ENCODE data around the gene PCDH9. TPM values are rescaled to one million over a fixed set of nuclear protein-coding genes. Genes with fewer than 3 reads are reported as not detected.

PCDH9 gene
- total and polyA plus RNA-seq, 2 of the 4 experiments (the other 2 are of a cell fraction), result 2.2 to 10.2 TPM

- in situ Hi-C loops (cut with MboI; ENCODE audit: low sequenced_read_pairs), result no loop called here
- TF ChIP-seq SMC3 (IDR thresholded peaks at IDR 0.05; ENCODE audit: low read depth, low read length) (no peak), FOS (IDR thresholded peaks at IDR 0.05; ENCODE audit: low read depth, low read length) (no peak), MAZ (IDR thresholded peaks at IDR 0.05; ENCODE audit: borderline replicate concordance, low read depth, low read length) (no peak), POLR2A (IDR thresholded peaks at IDR 0.05; ENCODE audit: low read depth, low read length) (no peak), CTCF (conservative IDR thresholded peaks at IDR 0.05; ENCODE audit: low read depth, low read length) (no peak), RFX5 (IDR thresholded peaks at IDR 0.05; ENCODE audit: low read depth, low read length) (no peak), BHLHE40 (IDR thresholded peaks at IDR 0.05; ENCODE audit: low read depth, low read length) (no peak), RAD21 (IDR thresholded peaks at IDR 0.05; ENCODE audit: low read length) (no peak), MXI1 (IDR thresholded peaks at IDR 0.05; ENCODE audit: borderline replicate concordance, low read depth, low read length) (no peak), USF2 (IDR thresholded peaks at IDR 0.05; ENCODE audit: low read depth, low read length) (no peak), RCOR1 (IDR thresholded peaks at IDR 0.05; ENCODE audit: insufficient replicate concordance, low read length) (no peak), CEBPB (IDR thresholded peaks at IDR 0.05; ENCODE audit: low read depth, low read length) (no peak), MAFK (IDR thresholded peaks at IDR 0.05; ENCODE audit: low read depth, low read length) (no peak), ELK1 (IDR thresholded peaks at IDR 0.05; ENCODE audit: borderline replicate concordance, low read depth, low read length) (no peak), CHD1 (IDR thresholded peaks at IDR 0.05; ENCODE audit: low read depth, low read length) (no peak), NFE2L2 (IDR thresholded peaks at IDR 0.05; ENCODE audit: low read depth, low read length) (no peak)
- CTCF ChIA-PET, result no interaction called here
These were observed 107.0 kb downstream of the PCDH9 start for GRCh38 chr13:67123165-67123564.

More at GRCh38 chr13:67123165-67123564, 107.0 kb downstream of the PCDH9 start:
- WGBS, 2 experiments (ENCODE audit: extremely low coverage in 2 of 2, insufficient read length in 1 of 2), result no CpG with 5 or more reads among the region's 3 CpGs
- peaks cover 3% of the 10 kb centered on the region for H3K4me1 ChIP-seq (ENCODE audit: control insufficient read depth, insufficient read depth, low read length)
- H3K56ac ChIP-seq (ENCODE audit: extremely low read depth, insufficient read depth, low read length), result no peak overlapping the region
- H2AK5ac ChIP-seq (ENCODE audit: low read depth, low read length), result no peak overlapping the region
- H4K20me1 ChIP-seq (ENCODE audit: insufficient read depth, low read length), result no peaks in the 10 kb centered on the region
- no TSS peak for BruUV-seq (replicated peaks)
- no peak overlapping the region for H3K4me2 ChIP-seq (ENCODE audit: low read depth, low read length)
- no peaks in the 10 kb centered on the region for H3K36me3 ChIP-seq (ENCODE audit: control insufficient read depth, insufficient read depth, low read length)
- H3K27ac ChIP-seq (ENCODE audit: insufficient read depth, low read length), result no peak overlapping the region
- H4K91ac ChIP-seq (ENCODE audit: insufficient read depth, low read depth, low read length), result 0 out of 2 replicates have a peak overlapping the region, but pooled peaks have one; percentile 2
- dilution Hi-C loops (cut with HindIII; ENCODE audit: low sequenced_read_pairs, unreplicated experiment) (no loop called here), intact Hi-C loops (cut with micrococcal nuclease) (no loop called here)
- peak overlapping the region; percentile 62 for H2BK120ac ChIP-seq (ENCODE audit: low read depth, low read length)
- no peaks in the 10 kb centered on the region for H3K27me3 ChIP-seq (ENCODE audit: control insufficient read depth, insufficient read depth, low read length)
- no peak overlapping the region for H3K4ac ChIP-seq (ENCODE audit: low read depth, low read length)
- H4K5ac ChIP-seq (ENCODE audit: low read depth, low read length), result no peak overlapping the region
- H2AK9ac ChIP-seq (replicated peaks; ENCODE audit: low read depth, low read length, poor library complexity), result no peak overlapping the region
- 0 out of 2 replicates have a peak overlapping the region, but pooled peaks have one; percentile 26 for H2BK20ac ChIP-seq (ENCODE audit: low read depth, low read length)
- no peaks in the 10 kb centered on the region for H3K9me3 ChIP-seq (ENCODE audit: control insufficient read depth, insufficient read depth, low read length)
- H3K9me1 ChIP-seq (ENCODE audit: insufficient read depth, low read length), result no peaks in the 10 kb centered on the region
- H3K23ac ChIP-seq (ENCODE audit: low read depth, low read length), result no peak overlapping the region
- H4K8ac ChIP-seq (ENCODE audit: low read depth in 2 of 2, low read length in 2 of 2), result peak overlapping the region in 1 of 2 experiments; percentile 8; a peak in 1 of 4 replicates
- H3K18ac ChIP-seq (ENCODE audit: low read depth, low read length), result peak overlapping the region; percentile 74; the same call in 1 of the 2 replicates
- H3K14ac ChIP-seq (replicated peaks; ENCODE audit: low read depth, low read length), result 0 out of 2 replicates have a peak overlapping the region, but pooled peaks have one; percentile 37
- POLR2A ChIA-PET (ENCODE audit: unreplicated experiment), result interaction anchor here (0.5 to 0.6 kb wide), 2 partner anchors 26 to 1466 kb away, joined by 3 to 5 read pairs; no protein-coding TSS in a partner anchor
- no peak overlapping the region for H3K4me3 ChIP-seq (ENCODE audit: insufficient read depth, low read depth, low read length)
- ATAC-seq (ENCODE audit: low read depth), result no peak
- no peak overlapping the region for H3K9ac ChIP-seq (ENCODE audit: low read depth, low read length)
- DNase-seq, result no peak
- no peak overlapping the region for H2BK15ac ChIP-seq (ENCODE audit: low read depth, low read length)
- no peaks in the 10 kb centered on the region for H3K79me1 ChIP-seq (ENCODE audit: low read depth in 1 of 2, low read length in 2 of 2)
- H2AFZ ChIP-seq (replicated peaks; ENCODE audit: low read length, poor library complexity), result no peak overlapping the region
- peak overlapping the region; percentile 57 for H2BK5ac ChIP-seq (ENCODE audit: low read depth, low read length, poor library complexity, severe bottlenecking)

Measured in IMR-90 (cell line).